ENCODE measurements around the gene UCK2. TPM values are rescaled to one million over a fixed set of nuclear protein-coding genes. Genes with fewer than 3 reads are reported as not detected.

Gene UCK2
- polyA plus RNA-seq, 3 donors: 12.4 to 15.4 (median 12.8) TPM

DNA sequence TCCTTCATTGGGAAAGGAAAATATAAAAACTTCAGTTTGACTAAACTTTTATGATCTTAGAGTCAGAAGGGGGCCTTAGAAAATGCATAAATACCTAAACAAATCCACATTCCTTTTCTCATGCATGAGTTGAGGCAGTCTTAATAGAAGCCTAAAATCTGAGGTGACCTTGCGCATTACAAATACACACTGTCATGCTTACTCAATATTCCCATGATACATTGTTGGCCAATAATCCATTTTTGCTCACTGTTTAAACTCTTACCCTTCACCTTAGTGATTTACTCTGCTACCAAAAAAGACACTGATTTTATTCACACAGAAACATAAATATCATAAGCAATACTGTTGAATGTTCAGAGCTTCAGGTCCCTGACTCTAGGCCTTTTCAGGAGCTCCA lies 39.7 kb upstream of the UCK2 start:
- intact Hi-C loops (cut with micrococcal nuclease): no loop called here
- H3K4me2 ChIP-seq (replicated peaks; ENCODE audit: extremely low read depth, low read length, poor library complexity, severe bottlenecking): no peak overlapping the region
- H3K4me3 ChIP-seq (replicated peaks in 1 of 3; ENCODE audit: low read depth in 2 of 3, low read length in 3 of 3): no peak overlapping the region
- no peak overlapping the region for H3K4me3 Mint-ChIP-seq
- H4K20me1 ChIP-seq (ENCODE audit: insufficient read depth, low read length): no peaks in the 10 kb centered on the region
- H3K9ac ChIP-seq (ENCODE audit: insufficient read depth, low read length, poor library complexity, severe bottlenecking): no peak overlapping the region
- no peaks in the 10 kb centered on the region for H3K4me1 ChIP-seq (ENCODE audit: control insufficient read depth in 1 of 2, insufficient read depth in 2 of 2, low read length in 2 of 2)
- H3K4me1 Mint-ChIP-seq: no peaks in the 10 kb centered on the region
- peaks cover 2 to 3% of the 10 kb centered on the region in 2 donors for H3K36me3 Mint-ChIP-seq
- no peaks in the 10 kb centered on the region for H3K79me2 ChIP-seq (ENCODE audit: insufficient read depth, low read length)
- peaks cover 0 to 3% (median 2%) of the 10 kb centered on the region in 3 donors for H3K27me3 Mint-ChIP-seq (ENCODE audit: low read depth in 3 of 3)
- H3K9me3 Mint-ChIP-seq: peaks cover 13 to 25% (median 19%) of the 10 kb centered on the region in 7 donors
- no peak overlapping the region for H3K27ac ChIP-seq (ENCODE audit: low read depth in 1 of 2, low read length in 2 of 2)
- 100% methylated on average over 1 of the region's 1 CpG for WGBS (ENCODE audit: insufficient coverage)
- TF ChIP-seq, protein P1, sequence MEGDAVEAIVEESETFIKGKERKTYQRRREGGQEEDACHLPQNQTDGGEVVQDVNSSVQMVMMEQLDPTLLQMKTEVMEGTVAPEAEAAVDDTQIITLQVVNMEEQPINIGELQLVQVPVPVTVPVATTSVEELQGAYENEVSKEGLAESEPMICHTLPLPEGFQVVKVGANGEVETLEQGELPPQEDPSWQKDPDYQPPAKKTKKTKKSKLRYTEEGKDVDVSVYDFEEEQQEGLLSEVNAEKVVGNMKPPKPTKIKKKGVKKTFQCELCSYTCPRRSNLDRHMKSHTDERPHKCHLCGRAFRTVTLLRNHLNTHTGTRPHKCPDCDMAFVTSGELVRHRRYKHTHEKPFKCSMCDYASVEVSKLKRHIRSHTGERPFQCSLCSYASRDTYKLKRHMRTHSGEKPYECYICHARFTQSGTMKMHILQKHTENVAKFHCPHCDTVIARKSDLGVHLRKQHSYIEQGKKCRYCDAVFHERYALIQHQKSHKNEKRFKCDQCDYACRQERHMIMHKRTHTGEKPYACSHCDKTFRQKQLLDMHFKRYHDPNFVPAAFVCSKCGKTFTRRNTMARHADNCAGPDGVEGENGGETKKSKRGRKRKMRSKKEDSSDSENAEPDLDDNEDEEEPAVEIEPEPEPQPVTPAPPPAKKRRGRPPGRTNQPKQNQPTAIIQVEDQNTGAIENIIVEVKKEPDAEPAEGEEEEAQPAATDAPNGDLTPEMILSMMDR (IDR thresholded peaks at IDR 0.05): no peak
- H3K27ac Mint-ChIP-seq: no peak overlapping the region
- no peaks in the 10 kb centered on the region for H3K36me3 ChIP-seq (replicated peaks in 1 of 2; ENCODE audit: control insufficient read depth in 1 of 2, insufficient read depth in 2 of 2, low read length in 2 of 2)
- no peak overlapping the region for H2AFZ ChIP-seq (ENCODE audit: insufficient read depth, low read depth, low read length, poor library complexity, severe bottlenecking)
- peaks cover 0 to 23% of the 10 kb centered on the region in 2 donors for H3K9me3 ChIP-seq (replicated peaks in 1 of 2; ENCODE audit: control insufficient read depth in 1 of 2, insufficient read depth in 1 of 2, low read length in 2 of 2)
- H3K27me3 ChIP-seq (ENCODE audit: control insufficient read depth in 2 of 2, insufficient read depth in 2 of 2, low read length in 2 of 2): no peaks in the 10 kb centered on the region
- no peak for DNase-seq

DNA sequence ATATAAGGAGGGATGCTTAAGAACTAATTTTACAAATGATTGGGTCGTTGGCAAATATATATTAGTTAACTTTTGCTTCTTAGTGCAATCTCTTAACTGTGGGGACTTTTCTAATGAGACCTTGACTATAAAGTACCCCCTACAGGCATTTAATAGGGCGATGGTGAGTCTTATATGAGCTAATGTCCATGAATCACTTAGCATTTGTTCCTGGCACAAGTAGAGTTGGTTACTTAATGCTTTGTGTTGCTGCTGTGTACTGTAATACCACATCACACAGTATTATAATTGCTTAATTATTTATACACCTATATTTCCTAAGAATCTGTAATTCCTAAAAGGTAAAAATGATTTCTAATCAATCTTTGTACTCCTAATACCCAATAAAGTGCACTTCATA lies 33.5 kb upstream of the UCK2 start:
- H3K4me3 ChIP-seq (replicated peaks in 1 of 3; ENCODE audit: low read depth in 2 of 3, low read length in 3 of 3): no peak overlapping the region
- no peak overlapping the region for H3K4me3 Mint-ChIP-seq
- H3K4me1 Mint-ChIP-seq: no peaks in the 10 kb centered on the region
- no peak overlapping the region for H3K4me2 ChIP-seq (replicated peaks; ENCODE audit: extremely low read depth, low read length, poor library complexity, severe bottlenecking)
- intact Hi-C loops (cut with micrococcal nuclease): no loop called here
- WGBS (ENCODE audit: insufficient coverage): no CpG with 5 or more reads among the region's 2 CpGs
- no peak overlapping the region for H2AFZ ChIP-seq (ENCODE audit: insufficient read depth, low read depth, low read length, poor library complexity, severe bottlenecking)
- H3K9me3 ChIP-seq (replicated peaks in 1 of 2; ENCODE audit: control insufficient read depth in 1 of 2, insufficient read depth in 1 of 2, low read length in 2 of 2): no peaks in the 10 kb centered on the region
- peaks cover 3 to 6% (median 3%) of the 10 kb centered on the region in 3 donors for H3K27me3 Mint-ChIP-seq (ENCODE audit: low read depth in 3 of 3)
- no peak overlapping the region for H3K27ac Mint-ChIP-seq
- DNase-seq: no peak
- peaks cover 0 to 2% (median 0%) of the 10 kb centered on the region in 7 donors for H3K9me3 Mint-ChIP-seq
- H3K36me3 ChIP-seq (replicated peaks in 1 of 2; ENCODE audit: control insufficient read depth in 1 of 2, insufficient read depth in 2 of 2, low read length in 2 of 2): no peaks in the 10 kb centered on the region
- no peak overlapping the region for H3K9ac ChIP-seq (ENCODE audit: insufficient read depth, low read length, poor library complexity, severe bottlenecking)
- TF ChIP-seq, protein P1 (IDR thresholded peaks at IDR 0.05): no peak
- no peaks in the 10 kb centered on the region for H3K27me3 ChIP-seq (ENCODE audit: control insufficient read depth in 2 of 2, insufficient read depth in 2 of 2, low read length in 2 of 2)
- H3K27ac ChIP-seq (ENCODE audit: low read depth in 1 of 2, low read length in 2 of 2): no peak overlapping the region
- no peaks in the 10 kb centered on the region for H3K4me1 ChIP-seq (ENCODE audit: control insufficient read depth in 1 of 2, insufficient read depth in 2 of 2, low read length in 2 of 2)
- no peaks in the 10 kb centered on the region for H3K36me3 Mint-ChIP-seq
- no peaks in the 10 kb centered on the region for H4K20me1 ChIP-seq (ENCODE audit: insufficient read depth, low read length)
- H3K79me2 ChIP-seq (ENCODE audit: insufficient read depth, low read length): no peaks in the 10 kb centered on the region

Data from CD14-positive monocyte (primary cell).